Lower leg skin (tissue), 3 donors: ENCODE results near the gene GRIK3.

Source experiments
- CTCF ChIP-seq, 3 donors: fragments of 450-650 bp; IDR thresholded peaks; one replicate each; pipeline ENCODE4 v1.5.1; 2016; ENCODE audit warnings: antibody characterized with exemption in 3 of 3, mild to moderate bottlenecking in 3 of 3, moderate library complexity in 2 of 3
- POLR2A ChIP-seq, 2 donors: fragments of 450-650 bp; IDR thresholded peaks; one replicate each; pipeline ENCODE4 v1.6.1; 2016 to 2017; ENCODE audit warnings: antibody characterized with exemption in 2 of 2, mild to moderate bottlenecking in 1 of 2, moderate library complexity in 1 of 2

DNA sequence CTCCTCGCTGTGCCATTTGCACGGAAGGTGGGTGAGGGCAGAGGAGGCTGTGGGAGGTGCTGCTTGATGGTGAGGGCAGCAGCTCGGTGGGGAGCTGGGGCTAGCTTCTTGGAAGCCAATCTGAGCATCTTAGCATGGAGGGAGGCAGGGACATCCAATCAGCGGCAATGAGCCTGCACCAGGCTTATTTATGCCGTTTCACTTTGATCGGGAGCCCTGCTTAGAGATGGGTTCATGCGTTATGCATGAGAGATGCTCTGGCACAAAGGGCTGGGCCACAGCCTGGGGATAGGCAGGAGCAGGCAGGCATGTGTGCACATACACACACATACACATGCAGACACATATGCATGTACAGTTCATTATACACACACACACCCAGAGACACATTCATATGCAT, 220.2 kb downstream of the GRIK3 start:
- no peak for TF ChIP-seq CTCF (IDR thresholded peaks at IDR 0.05)
- TF ChIP-seq POLR2A (IDR thresholded peaks at IDR 0.05), result no peak
